ENCODE results near the gene TBC1D24. TPM values are rescaled to one million over a fixed set of nuclear protein-coding genes. Genes with fewer than 3 reads are reported as not detected.

The TBC1D24 gene
- total and polyA plus RNA-seq, 7 experiments from 2014 or later = 1.7 to 13.5 (median 9.2) TPM

GRCh38 chr16:2494616-2495015, 19.7 kb downstream of the TBC1D24 start:
- Mint-ChIP-seq H3K4me1 (no peaks in the 10 kb centered on the region), H3K4me3 (no peak overlapping the region), H3K9me3 (no peaks in the 10 kb centered on the region), H3K27me3 (no peaks in the 10 kb centered on the region), H3K27ac (no peak overlapping the region), H3K36me3 (peaks cover 0 to 8% (median 0%) of the 10 kb centered on the region in 5 donors)
- H3K4me1 ChIP-seq (ENCODE audit: control insufficient read depth in 2 of 2, insufficient read depth in 2 of 2, low read length in 2 of 2) = no peaks in the 10 kb centered on the region
- intact Hi-C loops (cut with micrococcal nuclease) = no loop called here
- ChIA-PET CTCF (no interaction called here), POLR2A (no interaction called here)
- no peak overlapping the region for H3K4me3 ChIP-seq (ENCODE audit: low read length)
- no peak overlapping the region for H3K27ac ChIP-seq (ENCODE audit: low read depth, low read length)
- no peak for ATAC-seq
- no peaks in the 10 kb centered on the region for H3K27me3 ChIP-seq (ENCODE audit: control insufficient read depth in 2 of 2, insufficient read depth in 2 of 2, low read length in 2 of 2)
- peaks cover 0 to 19% (median 0%) of the 10 kb centered on the region in 3 experiments for H3K36me3 ChIP-seq (ENCODE audit: control insufficient read depth in 2 of 3, insufficient read depth in 3 of 3, low read length in 3 of 3)
- H3K9me3 ChIP-seq (ENCODE audit: control insufficient read depth in 2 of 3, low read length in 3 of 3) = no peaks in the 10 kb centered on the region
- no peak for DNase-seq

GRCh38 chr16:2495041-2495440, 20.1 kb downstream of the TBC1D24 start:
- no peaks in the 10 kb centered on the region for H3K9me3 Mint-ChIP-seq
- no peaks in the 10 kb centered on the region for H3K4me1 Mint-ChIP-seq
- ATAC-seq (no peak), DNase-seq (no peak)
- H3K36me3 ChIP-seq (ENCODE audit: control insufficient read depth in 2 of 3, insufficient read depth in 3 of 3, low read length in 3 of 3) = peaks cover 0 to 19% (median 0%) of the 10 kb centered on the region in 3 experiments
- peaks cover 0 to 8% (median 0%) of the 10 kb centered on the region in 5 donors for H3K36me3 Mint-ChIP-seq
- H3K4me1 ChIP-seq (ENCODE audit: control insufficient read depth in 2 of 2, insufficient read depth in 2 of 2, low read length in 2 of 2) = no peaks in the 10 kb centered on the region
- H3K27me3 Mint-ChIP-seq = no peaks in the 10 kb centered on the region
- no peaks in the 10 kb centered on the region for H3K27me3 ChIP-seq (ENCODE audit: control insufficient read depth in 2 of 2, insufficient read depth in 2 of 2, low read length in 2 of 2)
- no peak overlapping the region for H3K4me3 Mint-ChIP-seq
- ChIA-PET POLR2A (no interaction called here), CTCF (interaction anchor here (0.7 kb wide), 1 partner anchor 9 kb away, joined by 4 read pairs; no protein-coding TSS in a partner anchor)
- no peak overlapping the region for H3K27ac Mint-ChIP-seq
- no peak overlapping the region for H3K4me3 ChIP-seq (ENCODE audit: low read length)
- intact Hi-C loops (cut with micrococcal nuclease) = no loop called here
- no peak overlapping the region for H3K27ac ChIP-seq (ENCODE audit: low read depth, low read length)
- H3K9me3 ChIP-seq (ENCODE audit: control insufficient read depth in 2 of 3, low read length in 3 of 3) = no peaks in the 10 kb centered on the region

GRCh38 chr16:2496223-2497115, 21.5 kb downstream of the TBC1D24 start:
- no peak for DNase-seq
- Histone ChIP-seq H3K9me3 (ENCODE audit: control insufficient read depth in 2 of 3, low read length in 3 of 3) (no peaks in the 10 kb centered on the region), H3K27ac (ENCODE audit: low read depth, low read length) (no peak overlapping the region), H3K4me3 (ENCODE audit: low read length) (no peak overlapping the region), H3K4me1 (ENCODE audit: control insufficient read depth in 2 of 2, insufficient read depth in 2 of 2, low read length in 2 of 2) (no peaks in the 10 kb centered on the region), H3K27me3 (ENCODE audit: control insufficient read depth in 2 of 2, insufficient read depth in 2 of 2, low read length in 2 of 2) (no peaks in the 10 kb centered on the region), H3K36me3 (ENCODE audit: control insufficient read depth in 2 of 3, insufficient read depth in 3 of 3, low read length in 3 of 3) (peaks cover 0 to 19% (median 0%) of the 10 kb centered on the region in 3 experiments)
- H3K27me3 Mint-ChIP-seq = no peaks in the 10 kb centered on the region
- POLR2A ChIA-PET = no interaction called here
- no peaks in the 10 kb centered on the region for H3K4me1 Mint-ChIP-seq
- no peaks in the 10 kb centered on the region for H3K9me3 Mint-ChIP-seq
- no peak overlapping the region for H3K27ac Mint-ChIP-seq
- CTCF ChIA-PET = interaction anchor here (0.6 kb wide), 1 partner anchor 35 kb away, joined by 3 read pairs; the partner anchor contains the start of gene CEMP1
- no peak for ATAC-seq
- intact Hi-C loops (cut with micrococcal nuclease) = no loop called here
- no peak overlapping the region for H3K4me3 Mint-ChIP-seq
- peaks cover 0 to 8% (median 0%) of the 10 kb centered on the region in 5 donors for H3K36me3 Mint-ChIP-seq

GRCh38 chr16:2497116-2497630, 22.2 kb downstream of the TBC1D24 start:
- H3K27me3 Mint-ChIP-seq = no peaks in the 10 kb centered on the region
- DNase-seq = no peak
- no peak overlapping the region for H3K4me3 Mint-ChIP-seq
- H3K4me1 ChIP-seq (ENCODE audit: control insufficient read depth in 2 of 2, insufficient read depth in 2 of 2, low read length in 2 of 2) = no peaks in the 10 kb centered on the region
- ATAC-seq = no peak
- H3K9me3 ChIP-seq (ENCODE audit: control insufficient read depth in 2 of 3, low read length in 3 of 3) = no peaks in the 10 kb centered on the region
- intact Hi-C loops (cut with micrococcal nuclease) = no loop called here
- ChIA-PET CTCF (no interaction called here), POLR2A (no interaction called here)
- peaks cover 0 to 19% (median 0%) of the 10 kb centered on the region in 3 experiments for H3K36me3 ChIP-seq (ENCODE audit: control insufficient read depth in 2 of 3, insufficient read depth in 3 of 3, low read length in 3 of 3)
- no peaks in the 10 kb centered on the region for H3K27me3 ChIP-seq (ENCODE audit: control insufficient read depth in 2 of 2, insufficient read depth in 2 of 2, low read length in 2 of 2)
- H3K4me1 Mint-ChIP-seq = peaks cover 0 to 3% (median 0%) of the 10 kb centered on the region in 7 donors
- H3K36me3 Mint-ChIP-seq = peaks cover 0 to 8% (median 0%) of the 10 kb centered on the region in 5 donors
- H3K4me3 ChIP-seq (ENCODE audit: low read length) = no peak overlapping the region
- no peak overlapping the region for H3K27ac Mint-ChIP-seq
- no peaks in the 10 kb centered on the region for H3K9me3 Mint-ChIP-seq
- no peak overlapping the region for H3K27ac ChIP-seq (ENCODE audit: low read depth, low read length)

GRCh38 chr16:2497695-2498484, 23.0 kb downstream of the TBC1D24 start:
- Mint-ChIP-seq H3K27me3 (no peaks in the 10 kb centered on the region), H3K9me3 (no peaks in the 10 kb centered on the region), H3K36me3 (peaks cover 0 to 8% (median 0%) of the 10 kb centered on the region in 5 donors), H3K4me1 (peaks cover 0 to 3% (median 0%) of the 10 kb centered on the region in 7 donors), H3K27ac (no peak overlapping the region), H3K4me3 (no peak overlapping the region)
- Histone ChIP-seq H3K36me3 (ENCODE audit: control insufficient read depth in 2 of 3, insufficient read depth in 3 of 3, low read length in 3 of 3) (peaks cover 0 to 19% (median 0%) of the 10 kb centered on the region in 3 experiments), H3K27me3 (ENCODE audit: control insufficient read depth in 2 of 2, insufficient read depth in 2 of 2, low read length in 2 of 2) (no peaks in the 10 kb centered on the region), H3K9me3 (ENCODE audit: control insufficient read depth in 2 of 3, low read length in 3 of 3) (no peaks in the 10 kb centered on the region), H3K4me3 (ENCODE audit: low read length) (no peak overlapping the region), H3K4me1 (ENCODE audit: control insufficient read depth in 2 of 2, insufficient read depth in 2 of 2, low read length in 2 of 2) (no peaks in the 10 kb centered on the region), H3K27ac (ENCODE audit: low read depth, low read length) (no peak overlapping the region)
- ChIA-PET POLR2A (no interaction called here), CTCF (no interaction called here)
- DNase-seq (no peak), ATAC-seq (no peak)
- intact Hi-C loops (cut with micrococcal nuclease) = no loop called here

GRCh38 chr16:2498531-2499253, 23.8 kb downstream of the TBC1D24 start:
- intact Hi-C loops (cut with micrococcal nuclease) = no loop called here
- peaks cover 0 to 8% (median 0%) of the 10 kb centered on the region in 5 donors for H3K36me3 Mint-ChIP-seq
- no peak overlapping the region for H3K27ac ChIP-seq (ENCODE audit: low read depth, low read length)
- H3K4me3 Mint-ChIP-seq = no peak overlapping the region
- no peaks in the 10 kb centered on the region for H3K9me3 Mint-ChIP-seq
- no peaks in the 10 kb centered on the region for H3K4me1 ChIP-seq (ENCODE audit: control insufficient read depth in 2 of 2, insufficient read depth in 2 of 2, low read length in 2 of 2)
- H3K27me3 Mint-ChIP-seq = no peaks in the 10 kb centered on the region
- H3K36me3 ChIP-seq (ENCODE audit: control insufficient read depth in 2 of 3, insufficient read depth in 3 of 3, low read length in 3 of 3) = peaks cover 0 to 19% (median 0%) of the 10 kb centered on the region in 3 experiments
- H3K9me3 ChIP-seq (ENCODE audit: control insufficient read depth in 2 of 3, low read length in 3 of 3) = no peaks in the 10 kb centered on the region
- DNase-seq (no peak), ATAC-seq (no peak)
- ChIA-PET CTCF (interaction anchor here (0.7 kb wide), 1 partner anchor 876 kb away, joined by 3 read pairs; no protein-coding TSS in a partner anchor), POLR2A (interaction anchor here (0.6 kb wide), 1 partner anchor 492 kb away, joined by 3 read pairs; no protein-coding TSS in a partner anchor)
- no peak overlapping the region for H3K27ac Mint-ChIP-seq
- H3K4me3 ChIP-seq (ENCODE audit: low read length) = no peak overlapping the region
- H3K27me3 ChIP-seq (ENCODE audit: control insufficient read depth in 2 of 2, insufficient read depth in 2 of 2, low read length in 2 of 2) = no peaks in the 10 kb centered on the region
- H3K4me1 Mint-ChIP-seq = peaks cover 0 to 3% (median 0%) of the 10 kb centered on the region in 7 donors
